ENCODE measurements around the gene CDHR5. TPM values are rescaled to one million over a fixed set of nuclear protein-coding genes. Genes with fewer than 3 reads are reported as not detected.

The CDHR5 gene
- total RNA-seq, 1 donor from 2014 or later: not detected

GRCh38 chr11:567011-567628 is 57.6 kb downstream of the CDHR5 start:
- Histone ChIP-seq H3K4me2 (peak overlapping the region; percentile 83), H2AFZ (replicated peaks) (no peak overlapping the region), H3K27me3 (no peaks in the 10 kb centered on the region), H3K27ac (no peak overlapping the region), H3K36me3 (no peaks in the 10 kb centered on the region), H3K9ac (no peak overlapping the region), H4K20me1 (ENCODE audit: low read depth) (peaks cover 45% of the 10 kb centered on the region), H3K4me1 (peaks cover 32% of the 10 kb centered on the region), H3K9me3 (ENCODE audit: low read depth) (no peaks in the 10 kb centered on the region), H3K79me2 (ENCODE audit: low read depth) (peaks cover 7% of the 10 kb centered on the region), H3F3A (ENCODE audit: low read depth) (peaks cover 41% of the 10 kb centered on the region), H3K4me3 (peak overlapping the region; percentile 90)
- peaks cover 12% of the 10 kb centered on the region for H3K4me1 Mint-ChIP-seq
- H3K4me3 Mint-ChIP-seq: peak overlapping the region; percentile 92
- no peak overlapping the region for H3K27ac Mint-ChIP-seq
- TF ChIP-seq EZH2 (IDR thresholded peaks at IDR 0.05) (no peak), CTCF (IDR thresholded peaks at IDR 0.05) (no peak), EZH2phosphoT487 (IDR thresholded peaks at IDR 0.05) (no peak)
- no peaks in the 10 kb centered on the region for H3K9me3 Mint-ChIP-seq
- DNase-seq (ENCODE audit: low spot score): no peak
- H3K36me3 Mint-ChIP-seq: no peaks in the 10 kb centered on the region
- peaks cover 11% of the 10 kb centered on the region for H3K27me3 Mint-ChIP-seq (ENCODE audit: insufficient read depth, low read depth)

MicroRNAs within 50 kb of the gene (microRNA counts, 767-probe panel; counts per million panel counts)
- 460 counts per million, percentile 90 among the panel's probes with 10 or more counts for microRNA hsa-miR-210

Small RNA genes lying within 50 kb of the gene (microRNA-seq; reads per million reads assigned to microRNA genes)
- 230 reads per million, percentile 83 among the genes with 10 or more reads in this experiment for gene MIR210

Small RNA genes lying within 50 kb of the gene (small RNA-seq; reads per million reads assigned to genes)
- gene MIR210: 7.2 reads per million, percentile 95 among the genes with 10 or more reads in this experiment

Other genes starting within 250 kb of the CDHR5 start
- 6.5 and 8.5 TPM in 2 replicates for gene PKP3, start 230.7 kb downstream of the CDHR5 start, total RNA-seq (ENCODE audit: low replicate concordance)
- 5.4 and 8.4 TPM in 2 replicates for gene SIGIRR, start 210.0 kb downstream of the CDHR5 start, total RNA-seq (ENCODE audit: low replicate concordance)
- gene ANO9, start 182.9 kb downstream of the CDHR5 start, total RNA-seq (ENCODE audit: low replicate concordance): 1.3 and 4.7 TPM in 2 replicates
- 24.7 and 44.2 TPM in 2 replicates for gene PTDSS2, start 174.7 kb downstream of the CDHR5 start, total RNA-seq (ENCODE audit: low replicate concordance)
- 10.5 and 44.8 TPM in 2 replicates for gene RNH1, start 117.7 kb downstream of the CDHR5 start, total RNA-seq (ENCODE audit: low replicate concordance)
- 21.2 and 32.3 TPM in 2 replicates for gene HRAS, start 89.4 kb downstream of the CDHR5 start, total RNA-seq (ENCODE audit: low replicate concordance)
- 0.45 and 1.4 TPM in 2 replicates for gene LRRC56, start 87.4 kb downstream of the CDHR5 start, total RNA-seq (ENCODE audit: low replicate concordance)
- 1.1 and 2.5 TPM in 2 replicates for gene LMNTD2, start 64.2 kb downstream of the CDHR5 start, total RNA-seq (ENCODE audit: low replicate concordance)
- gene RASSF7, start 64.0 kb downstream of the CDHR5 start, total RNA-seq (ENCODE audit: low replicate concordance): 12.8 and 48.3 TPM in 2 replicates
- 9.8 and 43.6 TPM in 2 replicates for gene PHRF1, start 48.5 kb downstream of the CDHR5 start, total RNA-seq (ENCODE audit: low replicate concordance)
- gene IRF7, start 9.0 kb downstream of the CDHR5 start, total RNA-seq (ENCODE audit: low replicate concordance): 4.3 and 18.4 TPM in 2 replicates
- not detected in 2 replicates for gene SCT, start 2.2 kb upstream of the CDHR5 start, total RNA-seq (ENCODE audit: low replicate concordance)
- gene DRD4, start 12.3 kb upstream of the CDHR5 start, total RNA-seq (ENCODE audit: low replicate concordance): 0.97 and 6.6 TPM in 2 replicates
- 38.4 and 66.4 TPM in 2 replicates for gene DEAF1, start 70.3 kb upstream of the CDHR5 start, total RNA-seq (ENCODE audit: low replicate concordance)
- gene TMEM80, start 70.9 kb upstream of the CDHR5 start, total RNA-seq (ENCODE audit: low replicate concordance): 38.7 and 42.7 TPM in 2 replicates
- gene EPS8L2, start 81.3 kb upstream of the CDHR5 start, total RNA-seq (ENCODE audit: low replicate concordance): 3.3 and 11.0 TPM in 2 replicates
- 101 and 114 TPM in 2 replicates for gene TALDO1, start 122.5 kb upstream of the CDHR5 start, total RNA-seq (ENCODE audit: low replicate concordance)
- gene GATD1, start 152.5 kb upstream of the CDHR5 start, total RNA-seq (ENCODE audit: low replicate concordance): 24.1 and 52.9 TPM in 2 replicates
- gene CEND1, start 165.1 kb upstream of the CDHR5 start, total RNA-seq (ENCODE audit: low replicate concordance): 0.94 and 1.9 TPM in 2 replicates
- 11.0 and 38.4 TPM in 2 replicates for gene SLC25A22, start 173.3 kb upstream of the CDHR5 start, total RNA-seq (ENCODE audit: low replicate concordance)
- 4.8 and 34.6 TPM in 2 replicates for gene PIDD1, start 180.3 kb upstream of the CDHR5 start, total RNA-seq (ENCODE audit: low replicate concordance)
- gene RPLP2, start 185.0 kb upstream of the CDHR5 start, total RNA-seq (ENCODE audit: low replicate concordance): 418 and 629 TPM in 2 replicates
- gene PNPLA2, start 194.0 kb upstream of the CDHR5 start, total RNA-seq (ENCODE audit: low replicate concordance): 2.6 and 20.9 TPM in 2 replicates
- 3.9 and 11.6 TPM in 2 replicates for gene CRACR2B, start 203.0 kb upstream of the CDHR5 start, total RNA-seq (ENCODE audit: low replicate concordance)
- gene CD151, start 208.0 kb upstream of the CDHR5 start, total RNA-seq (ENCODE audit: low replicate concordance): 37.4 and 82.2 TPM in 2 replicates
- 12.9 and 27.5 TPM in 2 replicates for gene POLR2L, start 217.6 kb upstream of the CDHR5 start, total RNA-seq (ENCODE audit: low replicate concordance)
- 19.6 and 58.2 TPM in 2 replicates for gene TSPAN4, start 217.9 kb upstream of the CDHR5 start, total RNA-seq (ENCODE audit: low replicate concordance)